PFSK-1 (cell line): Measurements from ENCODE around the gene ACR.

Experiments used
- POLR2AphosphoS5 ChIP-seq: IDR thresholded peaks from 2 replicates; pipeline ENCODE4 v1.6.1; 2012; ENCODE audit warnings: low read depth, mild to moderate bottlenecking, control low read depth, low read length, moderate library complexity
- SIN3A ChIP-seq: IDR thresholded peaks from 2 replicates; pipeline ENCODE4 v1.6.1; 2012; ENCODE audit warnings: mild to moderate bottlenecking, low read length, moderate library complexity, borderline replicate concordance; ENCODE audit not compliant: insufficient read depth
- TAF1 ChIP-seq: IDR thresholded peaks from 2 replicates; pipeline ENCODE4 v1.6.1; 2012; ENCODE audit warnings: low read length, control low read depth, borderline replicate concordance; ENCODE audit not compliant: insufficient read depth
- TF ChIP-seq, protein P1 (sequence below), 2 experiments: IDR thresholded peaks; 2 replicates each; pipeline versions ENCODE4 v1.6.1 to v1.8.0; 2011 to 2012; ENCODE audit warnings: low read depth in 2 of 2, low read length in 2 of 2, control low read depth in 1 of 2, inconsistent platforms in 1 of 2, mild to moderate bottlenecking in 1 of 2, moderate library complexity in 1 of 2; ENCODE audit not compliant: insufficient read depth in 1 of 2

GRCh38 chr22:50732681-50733080 lies 5.3 kb upstream of the ACR start:
- no peak for TF ChIP-seq SIN3A
- TF ChIP-seq POLR2AphosphoS5: no peak
- TF ChIP-seq, protein P1, sequence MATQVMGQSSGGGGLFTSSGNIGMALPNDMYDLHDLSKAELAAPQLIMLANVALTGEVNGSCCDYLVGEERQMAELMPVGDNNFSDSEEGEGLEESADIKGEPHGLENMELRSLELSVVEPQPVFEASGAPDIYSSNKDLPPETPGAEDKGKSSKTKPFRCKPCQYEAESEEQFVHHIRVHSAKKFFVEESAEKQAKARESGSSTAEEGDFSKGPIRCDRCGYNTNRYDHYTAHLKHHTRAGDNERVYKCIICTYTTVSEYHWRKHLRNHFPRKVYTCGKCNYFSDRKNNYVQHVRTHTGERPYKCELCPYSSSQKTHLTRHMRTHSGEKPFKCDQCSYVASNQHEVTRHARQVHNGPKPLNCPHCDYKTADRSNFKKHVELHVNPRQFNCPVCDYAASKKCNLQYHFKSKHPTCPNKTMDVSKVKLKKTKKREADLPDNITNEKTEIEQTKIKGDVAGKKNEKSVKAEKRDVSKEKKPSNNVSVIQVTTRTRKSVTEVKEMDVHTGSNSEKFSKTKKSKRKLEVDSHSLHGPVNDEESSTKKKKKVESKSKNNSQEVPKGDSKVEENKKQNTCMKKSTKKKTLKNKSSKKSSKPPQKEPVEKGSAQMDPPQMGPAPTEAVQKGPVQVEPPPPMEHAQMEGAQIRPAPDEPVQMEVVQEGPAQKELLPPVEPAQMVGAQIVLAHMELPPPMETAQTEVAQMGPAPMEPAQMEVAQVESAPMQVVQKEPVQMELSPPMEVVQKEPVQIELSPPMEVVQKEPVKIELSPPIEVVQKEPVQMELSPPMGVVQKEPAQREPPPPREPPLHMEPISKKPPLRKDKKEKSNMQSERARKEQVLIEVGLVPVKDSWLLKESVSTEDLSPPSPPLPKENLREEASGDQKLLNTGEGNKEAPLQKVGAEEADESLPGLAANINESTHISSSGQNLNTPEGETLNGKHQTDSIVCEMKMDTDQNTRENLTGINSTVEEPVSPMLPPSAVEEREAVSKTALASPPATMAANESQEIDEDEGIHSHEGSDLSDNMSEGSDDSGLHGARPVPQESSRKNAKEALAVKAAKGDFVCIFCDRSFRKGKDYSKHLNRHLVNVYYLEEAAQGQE (IDR thresholded peaks at IDR 0.05; ENCODE audit: insufficient read depth in 1 of 2, low read depth in 2 of 2, low read length in 2 of 2): no peak
- TF ChIP-seq TAF1: no peak
